Measurements from ENCODE around the gene ARHGAP24. TPM values are rescaled to one million over a fixed set of nuclear protein-coding genes. Genes with fewer than 3 reads are reported as not detected.

The ARHGAP24 gene
- total and polyA plus RNA-seq, 9 donors = 6.6 to 16.7 (median 10.0) TPM

GRCh38 chr4:85534120-85534519 lies 59.2 kb downstream of the ARHGAP24 start:
- WGBS, 3 donors = 93 to 97% (median 94%) methylated on average over 3 of the region's 3 CpGs
- Histone ChIP-seq H3K27me3 (no peaks in the 10 kb centered on the region), H3K9me3 (no peaks in the 10 kb centered on the region), H3K4me3 (no peak overlapping the region), H3K36me3 (no peaks in the 10 kb centered on the region), H3K4me1 (ENCODE audit: insufficient read depth) (no peaks in the 10 kb centered on the region), H3K27ac (no peak overlapping the region)
- intact Hi-C loops (cut with DNase I) = no loop called here
- DNase-seq = no peak
- TF ChIP-seq EP300 (IDR thresholded peaks at IDR 0.05) (no peak), POLR2A (IDR thresholded peaks at IDR 0.05) (no peak)
- TF ChIP-seq, protein P1, sequence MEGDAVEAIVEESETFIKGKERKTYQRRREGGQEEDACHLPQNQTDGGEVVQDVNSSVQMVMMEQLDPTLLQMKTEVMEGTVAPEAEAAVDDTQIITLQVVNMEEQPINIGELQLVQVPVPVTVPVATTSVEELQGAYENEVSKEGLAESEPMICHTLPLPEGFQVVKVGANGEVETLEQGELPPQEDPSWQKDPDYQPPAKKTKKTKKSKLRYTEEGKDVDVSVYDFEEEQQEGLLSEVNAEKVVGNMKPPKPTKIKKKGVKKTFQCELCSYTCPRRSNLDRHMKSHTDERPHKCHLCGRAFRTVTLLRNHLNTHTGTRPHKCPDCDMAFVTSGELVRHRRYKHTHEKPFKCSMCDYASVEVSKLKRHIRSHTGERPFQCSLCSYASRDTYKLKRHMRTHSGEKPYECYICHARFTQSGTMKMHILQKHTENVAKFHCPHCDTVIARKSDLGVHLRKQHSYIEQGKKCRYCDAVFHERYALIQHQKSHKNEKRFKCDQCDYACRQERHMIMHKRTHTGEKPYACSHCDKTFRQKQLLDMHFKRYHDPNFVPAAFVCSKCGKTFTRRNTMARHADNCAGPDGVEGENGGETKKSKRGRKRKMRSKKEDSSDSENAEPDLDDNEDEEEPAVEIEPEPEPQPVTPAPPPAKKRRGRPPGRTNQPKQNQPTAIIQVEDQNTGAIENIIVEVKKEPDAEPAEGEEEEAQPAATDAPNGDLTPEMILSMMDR (IDR thresholded peaks at IDR 0.05) = no peak

GRCh38 chr4:85543832-85544231 lies 68.9 kb downstream of the ARHGAP24 start:
- TF ChIP-seq, protein P1 (IDR thresholded peaks at IDR 0.05) = no peak
- TF ChIP-seq EP300 (IDR thresholded peaks at IDR 0.05) = no peak
- TF ChIP-seq POLR2A (IDR thresholded peaks at IDR 0.05) = no peak

DNA sequence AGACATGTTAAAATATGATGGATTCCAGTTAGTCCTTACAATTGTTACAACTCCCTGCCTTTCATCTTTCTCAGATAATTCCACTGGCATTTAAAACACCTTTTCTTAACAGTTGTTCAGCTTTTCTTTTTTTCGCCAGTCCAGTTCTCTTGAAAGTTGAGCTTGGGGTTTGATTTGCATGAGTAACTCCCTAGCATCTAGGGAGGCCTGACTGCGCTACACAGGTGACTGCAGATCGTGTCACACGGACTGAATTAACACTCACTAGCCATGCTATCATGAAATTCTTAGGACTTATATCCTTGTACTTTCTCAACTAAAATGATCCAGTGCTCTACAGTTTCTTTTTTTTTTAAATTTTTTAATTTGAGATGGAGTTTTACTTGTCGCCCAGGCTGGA lies 69.8 kb downstream of the ARHGAP24 start:
- H3K27me3 ChIP-seq = no peaks in the 10 kb centered on the region
- no peak for DNase-seq
- TF ChIP-seq, protein P1 (IDR thresholded peaks at IDR 0.05) = no peak
- no peak for TF ChIP-seq POLR2A (IDR thresholded peaks at IDR 0.05)
- TF ChIP-seq EP300 (IDR thresholded peaks at IDR 0.05) = no peak
- intact Hi-C loops (cut with DNase I) = no loop called here
- no peaks in the 10 kb centered on the region for H3K36me3 ChIP-seq
- peaks cover 2% of the 10 kb centered on the region for H3K4me1 ChIP-seq (ENCODE audit: insufficient read depth)
- H3K27ac ChIP-seq = no peak overlapping the region
- no peak overlapping the region for H3K4me3 ChIP-seq
- no peaks in the 10 kb centered on the region for H3K9me3 ChIP-seq
- 82 to 95% (median 85%) methylated on average over 5 of the region's 5 CpGs for WGBS, 3 donors

More at GRCh38 chr4:85543832-85544231, 68.9 kb downstream of the ARHGAP24 start:
- intact Hi-C loops (cut with DNase I) = no loop called here
- DNase-seq = no peak
- Histone ChIP-seq H3K9me3 (no peaks in the 10 kb centered on the region), H3K36me3 (no peaks in the 10 kb centered on the region), H3K27me3 (no peaks in the 10 kb centered on the region), H3K27ac (no peak overlapping the region), H3K4me3 (no peak overlapping the region), H3K4me1 (ENCODE audit: insufficient read depth) (peaks cover 2% of the 10 kb centered on the region)
- WGBS, 3 donors = 85 to 94% (median 94%) methylated on average over 1 of the region's 1 CpG

DNA sequence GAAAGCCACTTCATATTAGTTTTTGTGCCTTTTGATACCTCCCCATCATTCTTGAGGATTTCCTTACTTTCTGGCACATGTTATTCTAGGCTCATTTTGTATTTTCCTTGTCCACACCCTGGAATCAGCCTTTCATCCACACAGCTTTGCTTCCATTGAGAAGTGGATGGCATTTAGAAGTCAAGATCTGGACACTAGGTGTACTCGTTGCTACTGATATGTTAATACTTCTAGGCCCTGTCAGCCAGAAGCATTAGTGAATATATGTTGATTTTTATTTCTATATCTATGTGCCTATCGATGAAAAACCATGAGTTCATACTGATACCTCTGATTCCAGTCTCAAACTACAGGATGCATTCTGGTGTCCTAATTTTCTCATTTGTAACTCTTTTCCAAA lies 73.2 kb downstream of the ARHGAP24 start:
- WGBS, 3 donors = 88 to 91% (median 91%) methylated on average over 2 of the region's 2 CpGs
- no peak overlapping the region for H3K4me3 ChIP-seq
- no peak for DNase-seq
- H3K9me3 ChIP-seq = no peaks in the 10 kb centered on the region
- H3K27me3 ChIP-seq = no peaks in the 10 kb centered on the region
- H3K27ac ChIP-seq = no peak overlapping the region
- H3K4me1 ChIP-seq (ENCODE audit: insufficient read depth) = peaks cover 2% of the 10 kb centered on the region
- TF ChIP-seq POLR2A (IDR thresholded peaks at IDR 0.05) (no peak), EP300 (IDR thresholded peaks at IDR 0.05) (no peak)
- TF ChIP-seq, protein P1 (IDR thresholded peaks at IDR 0.05) = no peak
- intact Hi-C loops (cut with DNase I) = no loop called here
- H3K36me3 ChIP-seq = no peaks in the 10 kb centered on the region

Measured in ovary (tissue), 9 donors.